ENCODE measurements around the gene ZNF330. TPM values are rescaled to one million over a fixed set of nuclear protein-coding genes. Genes with fewer than 3 reads are reported as not detected.

Gene ZNF330
- polyA plus RNA-seq, 1 donor from 2014 or later, result 32.3 TPM

DNA sequence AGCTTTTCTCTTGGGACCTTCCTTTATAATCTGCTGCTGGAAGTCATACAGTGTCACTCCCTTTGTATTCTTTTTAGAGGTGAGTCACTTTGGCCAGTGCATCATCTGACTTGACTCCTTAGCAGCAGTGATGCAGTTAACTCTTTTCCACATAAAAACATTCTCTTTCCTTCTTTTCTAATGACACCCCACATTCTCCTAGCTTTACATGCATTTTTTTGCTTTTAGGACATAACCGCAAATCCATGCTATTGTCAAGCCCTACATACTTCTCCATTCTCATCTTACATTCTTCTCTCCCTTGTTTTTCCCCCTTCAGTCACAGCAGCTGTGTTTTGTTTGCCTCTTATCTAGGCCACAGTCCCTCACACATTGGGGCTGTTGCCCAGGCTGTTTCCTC, 55.1 kb downstream of the ZNF330 start:
- no peak overlapping the region for H2AFZ ChIP-seq (ENCODE audit: low read depth, low read length)
- H3F3A ChIP-seq (ENCODE audit: insufficient read depth, low read length, poor library complexity, severe bottlenecking), result no peaks in the 10 kb centered on the region
- H4K20me1 ChIP-seq (ENCODE audit: insufficient read depth), result no peaks in the 10 kb centered on the region
- H3K27me3 ChIP-seq (ENCODE audit: insufficient read depth, low read depth, low read length), result no peaks in the 10 kb centered on the region
- no peak overlapping the region for H3K4me2 ChIP-seq (ENCODE audit: low read length)
- no peaks in the 10 kb centered on the region for H3K9me2 ChIP-seq (ENCODE audit: insufficient read depth, low read length)
- no peak overlapping the region for H3K9ac ChIP-seq (ENCODE audit: low read length)
- H3K4me3 ChIP-seq (ENCODE audit: low read length), result no peak overlapping the region
- H3K27ac ChIP-seq (ENCODE audit: low read length), result no peak overlapping the region
- H3K9me3 ChIP-seq (ENCODE audit: low read length), result no peaks in the 10 kb centered on the region
- TF ChIP-seq, protein P1, sequence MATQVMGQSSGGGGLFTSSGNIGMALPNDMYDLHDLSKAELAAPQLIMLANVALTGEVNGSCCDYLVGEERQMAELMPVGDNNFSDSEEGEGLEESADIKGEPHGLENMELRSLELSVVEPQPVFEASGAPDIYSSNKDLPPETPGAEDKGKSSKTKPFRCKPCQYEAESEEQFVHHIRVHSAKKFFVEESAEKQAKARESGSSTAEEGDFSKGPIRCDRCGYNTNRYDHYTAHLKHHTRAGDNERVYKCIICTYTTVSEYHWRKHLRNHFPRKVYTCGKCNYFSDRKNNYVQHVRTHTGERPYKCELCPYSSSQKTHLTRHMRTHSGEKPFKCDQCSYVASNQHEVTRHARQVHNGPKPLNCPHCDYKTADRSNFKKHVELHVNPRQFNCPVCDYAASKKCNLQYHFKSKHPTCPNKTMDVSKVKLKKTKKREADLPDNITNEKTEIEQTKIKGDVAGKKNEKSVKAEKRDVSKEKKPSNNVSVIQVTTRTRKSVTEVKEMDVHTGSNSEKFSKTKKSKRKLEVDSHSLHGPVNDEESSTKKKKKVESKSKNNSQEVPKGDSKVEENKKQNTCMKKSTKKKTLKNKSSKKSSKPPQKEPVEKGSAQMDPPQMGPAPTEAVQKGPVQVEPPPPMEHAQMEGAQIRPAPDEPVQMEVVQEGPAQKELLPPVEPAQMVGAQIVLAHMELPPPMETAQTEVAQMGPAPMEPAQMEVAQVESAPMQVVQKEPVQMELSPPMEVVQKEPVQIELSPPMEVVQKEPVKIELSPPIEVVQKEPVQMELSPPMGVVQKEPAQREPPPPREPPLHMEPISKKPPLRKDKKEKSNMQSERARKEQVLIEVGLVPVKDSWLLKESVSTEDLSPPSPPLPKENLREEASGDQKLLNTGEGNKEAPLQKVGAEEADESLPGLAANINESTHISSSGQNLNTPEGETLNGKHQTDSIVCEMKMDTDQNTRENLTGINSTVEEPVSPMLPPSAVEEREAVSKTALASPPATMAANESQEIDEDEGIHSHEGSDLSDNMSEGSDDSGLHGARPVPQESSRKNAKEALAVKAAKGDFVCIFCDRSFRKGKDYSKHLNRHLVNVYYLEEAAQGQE (IDR thresholded peaks at IDR 0.05; ENCODE audit: borderline replicate concordance), result no peak
- TF ChIP-seq EZH2 (IDR thresholded peaks at IDR 0.05; ENCODE audit: borderline replicate concordance, insufficient read depth, low read length, poor library complexity, severe bottlenecking) (no peak), RAD21 (conservative IDR thresholded peaks at IDR 0.05) (no peak), POLR2AphosphoS5 (IDR thresholded peaks at IDR 0.05) (no peak), SMC3 (conservative IDR thresholded peaks at IDR 0.05; ENCODE audit: poor library complexity) (no peak), TAF1 (IDR thresholded peaks at IDR 0.05; ENCODE audit: low read depth) (no peak), EP300 (conservative IDR thresholded peaks at IDR 0.05; ENCODE audit: poor library complexity, severe bottlenecking) (no peak), MXI1 (conservative IDR thresholded peaks at IDR 0.05; ENCODE audit: poor library complexity, severe bottlenecking) (no peak)
- TF ChIP-seq, protein P2, sequence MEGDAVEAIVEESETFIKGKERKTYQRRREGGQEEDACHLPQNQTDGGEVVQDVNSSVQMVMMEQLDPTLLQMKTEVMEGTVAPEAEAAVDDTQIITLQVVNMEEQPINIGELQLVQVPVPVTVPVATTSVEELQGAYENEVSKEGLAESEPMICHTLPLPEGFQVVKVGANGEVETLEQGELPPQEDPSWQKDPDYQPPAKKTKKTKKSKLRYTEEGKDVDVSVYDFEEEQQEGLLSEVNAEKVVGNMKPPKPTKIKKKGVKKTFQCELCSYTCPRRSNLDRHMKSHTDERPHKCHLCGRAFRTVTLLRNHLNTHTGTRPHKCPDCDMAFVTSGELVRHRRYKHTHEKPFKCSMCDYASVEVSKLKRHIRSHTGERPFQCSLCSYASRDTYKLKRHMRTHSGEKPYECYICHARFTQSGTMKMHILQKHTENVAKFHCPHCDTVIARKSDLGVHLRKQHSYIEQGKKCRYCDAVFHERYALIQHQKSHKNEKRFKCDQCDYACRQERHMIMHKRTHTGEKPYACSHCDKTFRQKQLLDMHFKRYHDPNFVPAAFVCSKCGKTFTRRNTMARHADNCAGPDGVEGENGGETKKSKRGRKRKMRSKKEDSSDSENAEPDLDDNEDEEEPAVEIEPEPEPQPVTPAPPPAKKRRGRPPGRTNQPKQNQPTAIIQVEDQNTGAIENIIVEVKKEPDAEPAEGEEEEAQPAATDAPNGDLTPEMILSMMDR (IDR thresholded peaks at IDR 0.05; ENCODE audit: poor library complexity, severe bottlenecking), result no peak
- H3K79me2 ChIP-seq (replicated peaks; ENCODE audit: insufficient read depth, low read length), result no peaks in the 10 kb centered on the region
- no peaks in the 10 kb centered on the region for H3K36me3 ChIP-seq (ENCODE audit: insufficient read depth, low read length)

DNA sequence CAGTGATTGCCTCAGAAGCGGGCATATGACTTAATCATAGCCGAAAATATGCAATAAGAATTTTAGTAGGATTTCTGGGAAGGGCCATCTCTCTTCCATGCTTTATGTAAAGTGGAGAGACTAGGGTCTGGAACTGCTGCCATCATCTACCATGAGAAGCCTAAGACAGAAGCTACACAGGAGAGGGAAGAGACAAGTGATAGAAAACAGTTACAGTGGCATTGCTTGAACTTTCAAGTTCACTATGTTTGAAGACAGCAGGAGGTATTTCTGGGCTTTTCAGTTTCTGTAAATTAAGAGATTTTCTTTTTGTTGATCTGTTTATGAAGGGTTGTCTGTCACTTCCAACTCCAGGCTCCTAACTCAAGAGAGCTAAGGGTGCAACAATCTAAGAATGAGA, 62.5 kb downstream of the ZNF330 start:
- no peak overlapping the region for H3K27ac ChIP-seq (ENCODE audit: low read length)
- no peaks in the 10 kb centered on the region for H3K79me2 ChIP-seq (replicated peaks; ENCODE audit: insufficient read depth, low read length)
- H4K20me1 ChIP-seq (ENCODE audit: insufficient read depth), result no peaks in the 10 kb centered on the region
- TF ChIP-seq EZH2 (IDR thresholded peaks at IDR 0.05; ENCODE audit: borderline replicate concordance, insufficient read depth, low read length, poor library complexity, severe bottlenecking) (no peak), RAD21 (conservative IDR thresholded peaks at IDR 0.05) (no peak), MXI1 (conservative IDR thresholded peaks at IDR 0.05; ENCODE audit: poor library complexity, severe bottlenecking) (no peak), EP300 (conservative IDR thresholded peaks at IDR 0.05; ENCODE audit: poor library complexity, severe bottlenecking) (no peak), SMC3 (conservative IDR thresholded peaks at IDR 0.05; ENCODE audit: poor library complexity) (no peak), TAF1 (IDR thresholded peaks at IDR 0.05; ENCODE audit: low read depth) (no peak), POLR2AphosphoS5 (IDR thresholded peaks at IDR 0.05) (no peak)
- TF ChIP-seq, protein P2 (IDR thresholded peaks at IDR 0.05; ENCODE audit: poor library complexity, severe bottlenecking), result no peak
- TF ChIP-seq, protein P1 (IDR thresholded peaks at IDR 0.05; ENCODE audit: borderline replicate concordance), result no peak
- no peaks in the 10 kb centered on the region for H3K9me2 ChIP-seq (ENCODE audit: insufficient read depth, low read length)
- H3F3A ChIP-seq (ENCODE audit: insufficient read depth, low read length, poor library complexity, severe bottlenecking), result no peaks in the 10 kb centered on the region
- H3K4me2 ChIP-seq (ENCODE audit: low read length), result no peak overlapping the region
- H2AFZ ChIP-seq (ENCODE audit: low read depth, low read length), result no peak overlapping the region
- no peaks in the 10 kb centered on the region for H3K36me3 ChIP-seq (ENCODE audit: insufficient read depth, low read length)
- H3K9ac ChIP-seq (ENCODE audit: low read length), result no peak overlapping the region
- no peaks in the 10 kb centered on the region for H3K27me3 ChIP-seq (ENCODE audit: insufficient read depth, low read depth, low read length)
- no peaks in the 10 kb centered on the region for H3K9me3 ChIP-seq (ENCODE audit: low read length)
- H3K4me3 ChIP-seq (ENCODE audit: low read length), result no peak overlapping the region
